Islet precursor cell (in vitro differentiated cells): ENCODE data around the gene LUC7L2.
A peak's percentile ranks its signal among the peaks of the same experiment; 100 is the strongest.
"Not testable (repeated sequence)": the region's sequence is repeated elsewhere in the genome, so short reads cannot be mapped to it uniquely, and the experiment has no call there.

Experiments used
- DNase-seq: peaks from one replicate; pipeline ENCODE4 v3.0.0-alpha.2; 2018

The LUC7L2 gene

GRCh38 chr7:139359366-139360209 is at the start of gene LUC7L2:
Gene LUC7L2, plus strand, starts transcription at chr7:139359894. Its CDS starts 368 bp downstream, at chr7:139360262.
- peak; percentile 100 for DNase-seq

GRCh38 chr7:139317939-139318505 is 41.7 kb upstream of the LUC7L2 start:
- no peak for DNase-seq

- DNase-seq, result peak; percentile 67
Measured at GRCh38 chr7:139321071-139321745, 38.5 kb upstream of the LUC7L2 start.

GRCh38 chr7:139324709-139325108 is 35.0 kb upstream of the LUC7L2 start:
- not testable (repeated sequence) for DNase-seq

GRCh38 chr7:139328375-139328774 is 31.3 kb upstream of the LUC7L2 start:
- DNase-seq, result no peak

- DNase-seq, result no peak
Measured at GRCh38 chr7:139329119-139329518, 30.6 kb upstream of the LUC7L2 start.

GRCh38 chr7:139330333-139331030 is 29.2 kb upstream of the LUC7L2 start:
- no peak for DNase-seq

- no peak for DNase-seq
Measured at GRCh38 chr7:139332697-139333359, 26.9 kb upstream of the LUC7L2 start.

- DNase-seq, result not testable (repeated sequence)
Measured at GRCh38 chr7:139333443-139333842, 26.3 kb upstream of the LUC7L2 start.

GRCh38 chr7:139334399-139335150 is 25.1 kb upstream of the LUC7L2 start:
- DNase-seq, result no peak

- no peak for DNase-seq
Measured at GRCh38 chr7:139339025-139339424, 20.7 kb upstream of the LUC7L2 start.

GRCh38 chr7:139339698-139340036 is 20.0 kb upstream of the LUC7L2 start:
- no peak for DNase-seq

- peak; percentile 99 for DNase-seq
Measured at GRCh38 chr7:139340037-139340807, 19.5 kb upstream of the LUC7L2 start.

- DNase-seq, result no peak
Measured at GRCh38 chr7:139340808-139341057, 19.0 kb upstream of the LUC7L2 start.

- DNase-seq, result peak; percentile 95
Measured at GRCh38 chr7:139341058-139341775, 18.5 kb upstream of the LUC7L2 start, which contains the start of gene FMC1. Gene FMC1, plus strand, starts transcription at chr7:139341337. Its CDS starts 48 bp downstream, at chr7:139341385.

GRCh38 chr7:139341776-139342226 is 17.9 kb upstream of the LUC7L2 start:
- no peak for DNase-seq

- no peak for DNase-seq
Measured at GRCh38 chr7:139345042-139345441, 14.7 kb upstream of the LUC7L2 start.

- no peak for DNase-seq
Measured at GRCh38 chr7:139351027-139351426, 8.7 kb upstream of the LUC7L2 start.

GRCh38 chr7:139354729-139355128 is 5.0 kb upstream of the LUC7L2 start:
- no peak for DNase-seq

- DNase-seq, result no peak
Measured at GRCh38 chr7:139355320-139355719, 4.4 kb upstream of the LUC7L2 start.
